Stimulated activated naive CD8-positive, alpha-beta T cell treated with anti-CD3 and anti-CD28 coated beads, Interleukin-15, Interleukin-2, amounts not matched to agents 100 U/mL and 50 U/mL, for 24 hours (primary cell): ENCODE results near the gene ALG12.

Source experiments
- ATAC-seq: fragments of 150-1000 bp; cut with Tn5 transposase; one replicate; pipeline ENCODE4 v1.10.0; 2021
- DNase-seq: peaks from one replicate; pipeline ENCODE4 v3.0.0; 2021

The ALG12 gene

GRCh38 chr22:49911881-49912625 lies 6.2 kb downstream of the ALG12 start:
- DNase-seq: no peak
- no peak for ATAC-seq

GRCh38 chr22:49910229-49911155 lies 7.7 kb downstream of the ALG12 start:
- ATAC-seq (no peak), DNase-seq (no peak)

- ATAC-seq: no peak
- DNase-seq: no peak
Measured at GRCh38 chr22:49909476-49910205, 8.6 kb downstream of the ALG12 start.

GRCh38 chr22:49907807-49908206 lies 10.4 kb downstream of the ALG12 start:
- ATAC-seq (no peak), DNase-seq (no peak)

- DNase-seq (no peak), ATAC-seq (no peak)
Measured at GRCh38 chr22:49906799-49907290, 11.4 kb downstream of the ALG12 start.

- ATAC-seq: no peak
Measured at GRCh38 chr22:49906071-49906798, 12.0 kb downstream of the ALG12 start.

GRCh38 chr22:49905465-49905864 lies 12.8 kb downstream of the ALG12 start:
- DNase-seq (no peak), ATAC-seq (no peak)

More at GRCh38 chr22:49906071-49906798, 12.0 kb downstream of the ALG12 start:
- DNase-seq: no peak

GRCh38 chr22:49904040-49904369 lies 14.2 kb downstream of the ALG12 start:
- DNase-seq (no peak), ATAC-seq (no peak)

GRCh38 chr22:49903322-49904039 lies 14.8 kb downstream of the ALG12 start:
- DNase-seq (no peak), ATAC-seq (no peak)

- DNase-seq (no peak), ATAC-seq (no peak)
Measured at GRCh38 chr22:49901457-49901856, 16.8 kb downstream of the ALG12 start.

- no peak for DNase-seq
- no peak for ATAC-seq
Measured at GRCh38 chr22:49900441-49901230, 17.6 kb downstream of the ALG12 start.

GRCh38 chr22:49899530-49899929 lies 18.7 kb downstream of the ALG12 start:
- DNase-seq (no peak), ATAC-seq (no peak)

- ATAC-seq: no peak
- no peak for DNase-seq
Measured at GRCh38 chr22:49897015-49897684, 21.1 kb downstream of the ALG12 start.

GRCh38 chr22:49896201-49896600 lies 22.0 kb downstream of the ALG12 start:
- ATAC-seq (no peak), DNase-seq (no peak)

- no peak for DNase-seq
- no peak for ATAC-seq
Measured at GRCh38 chr22:49894322-49895054, 23.8 kb downstream of the ALG12 start.

GRCh38 chr22:49893025-49893424 lies 25.2 kb downstream of the ALG12 start:
- ATAC-seq (no peak), DNase-seq (no peak)

- ATAC-seq (no peak), DNase-seq (no peak)
Measured at GRCh38 chr22:49892226-49892899, 25.9 kb downstream of the ALG12 start.

- no peak for DNase-seq
- no peak for ATAC-seq
Measured at GRCh38 chr22:49889071-49889470, 29.2 kb downstream of the ALG12 start.
